CD4-positive, alpha-beta T cell (primary cell): Measurements from ENCODE around the gene NT5C2. TPM values are rescaled to one million over a fixed set of nuclear protein-coding genes. Genes with fewer than 3 reads are reported as not detected.

Source experiments
- ATAC-seq: fragments of 200-7000 bp; cut with Tn5 transposase; one replicate; pipeline ENCODE4 v1.10.0; 2022; ENCODE audit warnings: mild to moderate bottlenecking; ENCODE audit not compliant: poor library complexity
- CTCF ChIA-PET: fragments of 350-600 bp; sonication (Branson Sonifier 250); formaldehyde crosslinking; loops from one replicate; lab custom pipeline; 2021; ENCODE audit warnings: antibody characterized with exemption, inconsistent platforms; lab: Charles Lee
- POLR2A ChIA-PET: fragments of 350-600 bp; sonication (Branson Sonifier 250); formaldehyde crosslinking; loops from one replicate; lab custom pipeline; 2021; ENCODE audit warnings: antibody characterized with exemption, inconsistent platforms; lab: Charles Lee
- DNase-seq, 14 experiments: peaks; one replicate each; pipeline ENCODE4 v3.0.0-alpha.2; 2013 to 2020; ENCODE audit warnings: mixed read lengths in 2 of 14
- H3K27ac ChIP-seq, 2 donors: one replicate each; pipeline versions ENCODE4 v1.5.1 to v1.7.0; 2013; ENCODE audit warnings: low read length in 2 of 2, low read depth in 1 of 2, mild to moderate bottlenecking in 1 of 2
- H3K27me3 ChIP-seq, 2 experiments: 1 replicate in 1 of 2; 2 replicates in 1 of 2; pipeline versions ENCODE4 v1.6.1 to v1.7.0; 2013; ENCODE audit warnings: low read length in 2 of 2, control low read depth in 1 of 2, mild to moderate bottlenecking in 1 of 2, moderate library complexity in 1 of 2; ENCODE audit not compliant: insufficient read depth in 2 of 2, control insufficient read depth in 1 of 2
- H3K36me3 ChIP-seq: one replicate; pipeline ENCODE4 v1.6.1; 2013; ENCODE audit warnings: low read length, control low read depth; ENCODE audit not compliant: insufficient read depth
- H3K4me1 ChIP-seq: one replicate; pipeline ENCODE4 v1.6.1; 2013; ENCODE audit warnings: low read length, control low read depth; ENCODE audit not compliant: insufficient read depth
- H3K4me3 ChIP-seq: one replicate; pipeline ENCODE4 v1.5.1; 2013; ENCODE audit warnings: mild to moderate bottlenecking, low read length, moderate library complexity
- H3K9me3 ChIP-seq, 2 experiments: 1 replicate in 1 of 2; 2 replicates in 1 of 2; pipeline versions ENCODE4 v1.6.1 to v1.7.0; 2013; ENCODE audit warnings: low read length in 2 of 2, mild to moderate bottlenecking in 2 of 2, control low read depth in 1 of 2, moderate library complexity in 1 of 2; ENCODE audit not compliant: control insufficient read depth in 1 of 2, insufficient read depth in 1 of 2
- H3K27ac Mint-ChIP-seq: one replicate; pipeline ENCODE4 v1.8.0; 2020; ENCODE audit warnings: mixed read lengths
- H3K27me3 Mint-ChIP-seq: one replicate; pipeline ENCODE4 v1.8.0; 2021; ENCODE audit warnings: mixed read lengths
- H3K36me3 Mint-ChIP-seq: one replicate; pipeline ENCODE4 v1.8.0; 2021; ENCODE audit warnings: low read depth, mixed read lengths
- H3K4me1 Mint-ChIP-seq: one replicate; pipeline ENCODE4 v1.8.0; 2021; ENCODE audit warnings: low read depth, mixed read lengths
- H3K4me3 Mint-ChIP-seq: one replicate; pipeline ENCODE4 v1.8.0; 2020; ENCODE audit warnings: mild to moderate bottlenecking, mixed read lengths
- H3K9me3 Mint-ChIP-seq: one replicate; pipeline ENCODE4 v1.8.0; 2020; ENCODE audit warnings: mixed read lengths
- CTCF ChIP-seq: fragments of 200-600 bp; IDR thresholded peaks from one replicate; pipeline ENCODE4 v1.8.0; 2022; ENCODE audit warnings: antibody characterized with exemption, mild to moderate bottlenecking
- intact Hi-C, 2 experiments: fragments of 100-400 bp; cut with DNase I in 1 of 2; cut with micrococcal nuclease in 1 of 2; formaldehyde crosslinking; loops; one replicate each; pipeline versions ENCODE4 v1.15.1 to v1.9.0; 2023 to 2025; cut with DNase I, micrococcal nuclease
- total RNA-seq, 174 experiments: library from RNA in 2 of 174; stranded (reverse) in 2 of 174; gene quantifications; one replicate each; pipeline ENCODE4 v1.2.3 and lab custom pipeline; 2021 to 2026

NT5C2 gene
- total RNA-seq, 2 experiments from 2014 or later, result 43.2 to 47.8 TPM

DNA sequence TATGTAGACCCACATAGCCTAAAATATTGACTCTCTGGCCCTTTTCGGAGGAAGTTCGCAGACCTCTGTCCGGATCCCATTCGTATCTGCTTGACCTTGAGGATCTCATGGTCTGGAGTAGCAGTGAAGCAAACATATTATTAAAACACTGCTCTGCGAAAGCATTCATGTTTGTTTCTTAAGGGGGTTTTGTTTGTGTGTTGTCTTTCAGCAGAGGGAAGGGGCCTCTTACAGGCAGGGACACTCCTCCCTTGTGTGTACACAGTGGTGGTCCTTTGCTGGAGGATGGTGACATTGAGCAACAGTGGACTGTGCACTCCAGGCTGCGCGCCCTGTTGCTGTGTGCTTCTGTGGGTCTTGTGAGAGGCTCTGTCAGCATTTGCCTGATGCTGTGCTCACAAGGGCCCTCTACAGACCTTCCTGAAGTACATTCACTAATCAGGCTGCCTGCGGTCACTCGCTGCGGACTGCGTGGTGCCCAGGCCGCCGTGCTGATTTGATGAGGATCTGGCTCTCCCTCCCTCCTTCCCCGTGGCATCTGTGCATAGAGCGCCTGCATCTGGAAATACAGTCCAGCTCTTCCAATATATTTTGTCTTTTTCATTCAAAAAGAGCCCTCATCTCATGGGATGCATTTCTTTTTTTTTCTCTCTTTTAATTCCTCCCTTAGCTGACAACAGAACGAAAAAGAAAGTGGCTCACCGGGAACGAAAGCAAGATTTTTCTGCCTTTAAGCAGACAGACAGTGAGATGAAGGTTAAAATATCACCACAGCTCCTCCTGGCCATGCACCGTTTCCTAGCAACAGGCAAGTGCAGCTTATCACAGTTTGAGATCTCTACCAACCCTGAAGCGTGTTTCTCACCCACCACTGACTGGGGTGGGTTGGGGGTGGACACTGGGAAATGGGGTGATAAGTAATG, 139.2 kb downstream of the NT5C2 start:
- POLR2A ChIA-PET, result interaction anchor here (1.5 kb wide), 1 partner anchor 136 kb away, joined by 5 read pairs; the partner anchor contains the start of gene CNNM2
- CTCF ChIA-PET, result no interaction called here
- no peaks in the 10 kb centered on the region for H3K27me3 ChIP-seq
- Mint-ChIP-seq H3K9me3 (no peaks in the 10 kb centered on the region), H3K27me3 (no peaks in the 10 kb centered on the region), H3K27ac (peak overlapping the region; percentile 75), H3K4me1 (peaks cover 15% of the 10 kb centered on the region), H3K4me3 (peak overlapping the region; percentile 78), H3K36me3 (peaks cover 24% of the 10 kb centered on the region)
- no peaks in the 10 kb centered on the region for H3K9me3 ChIP-seq
- H3K4me3 ChIP-seq, result peak overlapping the region; percentile 52
- DNase-seq (peak; percentile 10 to 82 (median 34)), ATAC-seq (peak; percentile 95)
- no peak for TF ChIP-seq CTCF
- H3K4me1 ChIP-seq, result peaks cover 23% of the 10 kb centered on the region
- H3K36me3 ChIP-seq, result no peaks in the 10 kb centered on the region
- peak overlapping the region; percentile 29 to 74 for H3K27ac ChIP-seq
- intact Hi-C loops, result loop anchor here in 1 of 2 experiments (5.0 kb wide), 1 partner anchor 137 kb away; the partner anchor contains the start of gene CNNM2

DNA sequence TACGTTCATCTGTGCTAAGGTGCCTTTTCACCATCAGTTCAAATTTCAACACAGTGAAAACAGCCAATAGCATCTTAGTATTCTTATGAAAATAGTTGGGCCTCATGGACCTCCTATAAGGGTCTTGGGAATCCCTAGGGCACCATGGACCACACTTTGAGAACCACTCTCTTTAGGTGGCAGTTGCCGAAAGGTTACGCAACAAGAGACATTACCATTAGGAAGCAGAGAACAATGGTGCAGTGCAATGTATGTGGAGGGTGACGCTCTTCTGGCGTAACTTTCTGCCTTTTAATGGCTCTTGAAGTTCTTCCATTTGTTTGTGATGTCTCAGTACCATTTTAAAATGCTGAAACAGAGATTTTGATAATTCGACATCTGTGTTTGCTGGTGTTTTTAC, 143.8 kb downstream of the NT5C2 start:
- Histone ChIP-seq H3K4me3 (no peak overlapping the region), H3K9me3 (no peaks in the 10 kb centered on the region), H3K27ac (no peak overlapping the region), H3K4me1 (peaks cover 14% of the 10 kb centered on the region), H3K27me3 (no peaks in the 10 kb centered on the region), H3K36me3 (no peaks in the 10 kb centered on the region)
- Mint-ChIP-seq H3K36me3 (peaks cover 9% of the 10 kb centered on the region), H3K4me3 (no peak overlapping the region), H3K4me1 (peaks cover 9% of the 10 kb centered on the region), H3K27ac (no peak overlapping the region), H3K27me3 (no peaks in the 10 kb centered on the region), H3K9me3 (no peaks in the 10 kb centered on the region)
- POLR2A ChIA-PET, result no interaction called here
- TF ChIP-seq CTCF, result no peak
- ATAC-seq (no peak), DNase-seq (no peak)
- CTCF ChIA-PET, result no interaction called here
- intact Hi-C loops, result no loop called here

DNA sequence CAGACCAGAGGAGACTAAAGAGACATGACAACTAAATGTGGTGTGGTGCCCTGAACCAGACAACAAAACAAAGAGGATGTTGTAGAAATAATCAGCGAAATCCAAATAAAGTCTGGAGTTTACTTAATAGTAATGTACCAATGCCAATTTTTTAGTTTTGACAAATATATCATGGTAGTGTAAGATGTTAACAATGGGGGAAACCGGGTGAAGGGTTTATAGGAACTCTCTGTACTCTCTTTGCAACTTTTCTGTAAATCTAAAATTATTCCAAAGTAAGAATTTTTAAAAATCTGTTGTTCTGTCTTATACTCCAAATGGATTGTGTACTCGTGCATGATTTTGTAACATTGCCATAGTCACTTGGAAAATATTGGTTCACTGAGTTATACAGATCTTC, 145.7 kb downstream of the NT5C2 start:
- Histone ChIP-seq H3K27ac (no peak overlapping the region), H3K4me1 (no peaks in the 10 kb centered on the region), H3K36me3 (no peaks in the 10 kb centered on the region), H3K9me3 (no peaks in the 10 kb centered on the region), H3K27me3 (no peaks in the 10 kb centered on the region), H3K4me3 (no peak overlapping the region)
- TF ChIP-seq CTCF, result no peak
- Mint-ChIP-seq H3K27me3 (no peaks in the 10 kb centered on the region), H3K9me3 (no peaks in the 10 kb centered on the region), H3K36me3 (peaks cover 6% of the 10 kb centered on the region), H3K4me3 (no peak overlapping the region), H3K4me1 (no peaks in the 10 kb centered on the region), H3K27ac (no peak overlapping the region)
- ChIA-PET POLR2A (no interaction called here), CTCF (no interaction called here)
- ATAC-seq (no peak), DNase-seq (no peak)
- intact Hi-C loops, result no loop called here
